ENCODE data around the gene MED13L. TPM values are rescaled to one million over a fixed set of nuclear protein-coding genes. Genes with fewer than 3 reads are reported as not detected.

MED13L gene
- total and polyA plus RNA-seq, 2 donors (not counting 3 experiments of a cell fraction or from before 2014, with no cell fraction given): 27.4 to 93.6 TPM

GRCh38 chr12:116048879-116049278 lies 228.6 kb downstream of the MED13L start:
- H3K36me3 ChIP-seq (ENCODE audit: control insufficient read depth in 2 of 2, extremely low read depth in 1 of 2, insufficient read depth in 2 of 2, low read length in 2 of 2): no peaks in the 10 kb centered on the region
- POLR2A ChIA-PET: no interaction called here
- TF ChIP-seq GATA2 (IDR thresholded peaks at IDR 0.05; ENCODE audit: insufficient read depth, insufficient read length, low read depth, low read length) (no peak), POLR2A (IDR thresholded peaks at IDR 0.05; ENCODE audit: low read depth, low read length) (no peak), EZH2 (IDR thresholded peaks at IDR 0.05; ENCODE audit: borderline replicate concordance, low read depth, low read length, severe bottlenecking) (no peak), MAX (IDR thresholded peaks at IDR 0.05; ENCODE audit: insufficient read depth, insufficient read length) (no peak), JUN (IDR thresholded peaks at IDR 0.05; ENCODE audit: borderline replicate concordance, insufficient read depth, insufficient read length, low read depth) (no peak), FOS (IDR thresholded peaks at IDR 0.05; ENCODE audit: borderline replicate concordance, insufficient read depth, low read length) (no peak), CTCF (IDR thresholded peaks at IDR 0.05; ENCODE audit: extremely low read depth in 1 of 2, insufficient read depth in 1 of 2, low read depth in 1 of 2, low read length in 2 of 2) (no peak), MYC (IDR thresholded peaks at IDR 0.05; ENCODE audit: low read depth, low read length) (no peak)
- H3K27ac ChIP-seq (ENCODE audit: insufficient read depth, low read depth, low read length): no peak overlapping the region
- CTCF ChIA-PET: interaction anchor here (1.2 to 2.5 kb wide), 3 partner anchors 9 to 188 kb away, joined by 4 to 16 read pairs (median 7); no protein-coding TSS in a partner anchor
- peaks cover 8% of the 10 kb centered on the region for H4K20me1 ChIP-seq (replicated peaks; ENCODE audit: control insufficient read depth, extremely low read depth, insufficient read depth, low read length)
- no peak overlapping the region for H3K4me2 ChIP-seq (ENCODE audit: insufficient read depth, low read length)
- no peaks in the 10 kb centered on the region for H3K27me3 ChIP-seq (ENCODE audit: control insufficient read depth in 2 of 2, insufficient read depth in 2 of 2, low read length in 2 of 2)
- no peak overlapping the region for H2AFZ ChIP-seq (ENCODE audit: low read depth, low read length)
- H3K9ac ChIP-seq (replicated peaks; ENCODE audit: extremely low read depth, insufficient read depth, low read length): no peak overlapping the region
- intact Hi-C loops (cut with micrococcal nuclease) (no loop called here), dilution Hi-C loops (cut with MboI; ENCODE audit: extremely low pct_ligation_motif_present, low sequenced_read_pairs) (no loop called here)
- no TSS peak for BruUV-seq (replicated peaks)
- no peak overlapping the region for H3K4me3 ChIP-seq (replicated peaks in 1 of 3; ENCODE audit: insufficient read depth in 1 of 3, low read depth in 1 of 3, low read length in 3 of 3)
- no peaks in the 10 kb centered on the region for H3K9me1 ChIP-seq (replicated peaks; ENCODE audit: control insufficient read depth, extremely low read depth, insufficient read depth, low read length)
- peaks cover 2% of the 10 kb centered on the region for H3K4me1 ChIP-seq (ENCODE audit: control insufficient read depth, extremely low read depth, insufficient read depth, low read length)
- no peaks in the 10 kb centered on the region for H3K9me3 ChIP-seq (replicated peaks; ENCODE audit: control insufficient read depth, insufficient read depth, low read length)
- peaks cover 21% of the 10 kb centered on the region for H3K79me2 ChIP-seq (ENCODE audit: control insufficient read depth, insufficient read depth, low read length)
- DNase-seq (ENCODE audit: low read depth, low spot score): peak; percentile 29
- FAIRE-seq: no peak
